K562 (cell line): Measurements from ENCODE around the gene ALG14. TPM values are rescaled to one million over a fixed set of nuclear protein-coding genes. Genes with fewer than 3 reads are reported as not detected.

Experiments
- BMI1 ChIP-seq: fragments of 150-350 bp; IDR thresholded peaks from 2 replicates; pipeline ENCODE4 v1.6.1; 2014; ENCODE audit warnings: low read length
- EGR1 ChIP-seq: fragments of 450-650 bp; conservative IDR thresholded peaks from 2 replicates; pipeline ENCODE4 v1.6.1; 2017; ENCODE audit warnings: mild to moderate bottlenecking
- ESRRA ChIP-seq: fragments of 450-650 bp; IDR thresholded peaks from 2 replicates; pipeline ENCODE4 v1.6.1; 2014; ENCODE audit warnings: low read depth, mild to moderate bottlenecking, moderate library complexity, borderline replicate concordance
- SIN3B ChIP-seq: fragments of 450-650 bp; IDR thresholded peaks from 2 replicates; pipeline ENCODE4 v1.6.1; 2017; ENCODE audit warnings: low read depth, mild to moderate bottlenecking, moderate library complexity
- STAT5A ChIP-seq: IDR thresholded peaks from 2 replicates; pipeline ENCODE4 v1.6.1; 2012; ENCODE audit warnings: low read length, inconsistent platforms, borderline replicate concordance
- TRIM24 ChIP-seq, 2 experiments: fragments of 450-650 bp; IDR thresholded peaks; 2 replicates each; pipeline ENCODE4 v1.6.1; 2016
- ZNF217 ChIP-seq: sonication (generic); formaldehyde crosslinking; IDR thresholded peaks from 2 replicates; pipeline ENCODE4 v1.8.0; 2022; ENCODE audit warnings: mild to moderate bottlenecking, missing genetic modification reagents
- ZNF431 ChIP-seq: sonication (generic); formaldehyde crosslinking; IDR thresholded peaks from 2 replicates; pipeline ENCODE4 v1.8.0; 2022; ENCODE audit warnings: mild to moderate bottlenecking, missing genetic modification reagents
- polyA plus RNA-seq, 8 experiments: library from polyadenylated mRNA; depleted of rRNA in 4 of 8; stranded (reverse) in 5 of 8; unstranded in 3 of 8; fragments of >200 nt; fragmentation: Nextera tagmentation in 2 of 8; fragmentation: Illumina TruSeq in 1 of 8; extraction: Ambion mirVana in 2 of 8; extraction: Trizol in 1 of 8; gene quantifications; 2 replicates each; pipeline versions ENCODE4 v1.2.1 to v1.2.3, GENCODE V29; 2011 to 2014; ENCODE audit warnings: inconsistent platforms in 1 of 8, missing spikeins in 1 of 8
- total RNA-seq, 7 experiments: library from RNA; depleted of rRNA in 6 of 7; stranded (reverse); fragments of >200 nt in 6 of 7; fragmentation: Illumina TruSeq in 2 of 7; extraction: Trizol in 2 of 7; gene quantifications; 2 replicates each; pipeline versions ENCODE4 v1.2.1 to v1.2.3, GENCODE V29; 2011 to 2021; ENCODE audit warnings: low replicate concordance in 1 of 7
- TF ChIP-seq, protein P1 (sequence below): fragments of 450-650 bp; conservative IDR thresholded peaks from 2 replicates; pipeline ENCODE4 v1.6.1; 2016; ENCODE audit warnings: missing genetic modification characterization, low read depth, mild to moderate bottlenecking, control low read depth, missing compliant biosample characterization
- TF ChIP-seq, protein P2 (sequence below): fragments of 450-650 bp; formaldehyde crosslinking; IDR thresholded peaks from 2 replicates; pipeline ENCODE4 v1.4.0; 2022; ENCODE audit warnings: missing genetic modification characterization
- TF ChIP-seq, protein P3 (sequence below): fragments of 450-650 bp; IDR thresholded peaks from 2 replicates; pipeline ENCODE4 v1.6.1; 2016; ENCODE audit warnings: low read depth
- TF ChIP-seq, protein P4 (sequence below): IDR thresholded peaks from 3 replicates; pipeline ENCODE4 v1.6.1; 2011; ENCODE audit warnings: borderline replicate concordance, mild to moderate bottlenecking, moderate library complexity; ENCODE audit not compliant: insufficient read length; ENCODE audit errors: extremely low read depth

Gene ALG14
- total and polyA plus RNA-seq, 9 of the 15 experiments (the other 6 are each of a cell fraction or from before 2014, with no cell fraction given): 2.8 to 16.2 (median 4.9) TPM

DNA sequence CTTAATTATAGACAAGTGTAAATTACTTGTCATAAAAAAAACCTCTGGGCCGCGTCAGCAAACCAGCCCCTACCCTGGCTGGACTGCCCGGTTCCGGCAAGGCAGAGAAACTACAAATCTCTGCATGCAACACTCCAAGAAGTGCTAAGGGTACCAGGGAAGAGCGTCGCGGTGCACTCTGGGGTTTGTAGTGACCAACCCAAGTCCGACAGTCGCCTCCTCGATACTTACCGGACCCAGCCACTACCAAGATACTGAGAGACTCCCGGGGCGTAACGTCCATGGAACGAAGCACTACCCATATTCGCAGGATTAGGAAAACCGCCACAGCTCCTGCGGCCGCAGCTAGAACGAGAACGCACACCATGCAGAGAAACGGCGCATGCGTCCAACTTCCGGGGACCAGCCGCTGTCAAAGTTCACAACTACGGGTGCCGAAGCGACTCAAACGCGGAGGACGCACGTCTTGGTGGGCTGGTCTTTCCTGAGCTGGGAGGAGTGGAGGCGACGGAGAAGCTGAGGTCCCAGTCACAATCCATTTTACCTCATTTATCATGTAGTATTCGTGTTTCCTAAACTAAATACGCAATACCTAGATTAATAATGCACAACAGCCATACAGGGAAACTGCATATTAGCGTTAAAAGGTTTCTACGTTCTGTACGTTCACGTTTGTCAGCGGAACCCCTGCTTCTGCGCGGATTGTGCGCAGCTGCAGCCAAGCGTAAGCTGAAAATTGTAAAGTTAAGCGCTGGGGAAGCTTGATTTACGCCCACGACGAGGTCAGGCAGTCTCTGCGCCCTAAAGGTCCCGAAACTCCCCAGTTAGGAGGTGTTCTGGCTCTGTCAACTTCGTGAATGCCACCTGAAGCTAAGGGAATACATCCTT is at the start of gene ALG14 (continued):
- TF ChIP-seq, protein P1, sequence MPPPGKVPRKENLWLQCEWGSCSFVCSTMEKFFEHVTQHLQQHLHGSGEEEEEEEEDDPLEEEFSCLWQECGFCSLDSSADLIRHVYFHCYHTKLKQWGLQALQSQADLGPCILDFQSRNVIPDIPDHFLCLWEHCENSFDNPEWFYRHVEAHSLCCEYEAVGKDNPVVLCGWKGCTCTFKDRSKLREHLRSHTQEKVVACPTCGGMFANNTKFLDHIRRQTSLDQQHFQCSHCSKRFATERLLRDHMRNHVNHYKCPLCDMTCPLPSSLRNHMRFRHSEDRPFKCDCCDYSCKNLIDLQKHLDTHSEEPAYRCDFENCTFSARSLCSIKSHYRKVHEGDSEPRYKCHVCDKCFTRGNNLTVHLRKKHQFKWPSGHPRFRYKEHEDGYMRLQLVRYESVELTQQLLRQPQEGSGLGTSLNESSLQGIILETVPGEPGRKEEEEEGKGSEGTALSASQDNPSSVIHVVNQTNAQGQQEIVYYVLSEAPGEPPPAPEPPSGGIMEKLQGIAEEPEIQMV: no peak
- TF ChIP-seq ZNF431 (CRISPR knock-in tag): no peak
- TF ChIP-seq SIN3B: peak; percentile 23; the same call in 1 of the 2 replicates
- no peak for TF ChIP-seq STAT5A
- TF ChIP-seq EGR1: peak; percentile 53
- no peak for TF ChIP-seq BMI1
- TF ChIP-seq TRIM24 (IDR thresholded peaks at IDR 0.05): peak in 1 of 2 experiments; percentile 82; a peak in 2 of 4 replicates
- TF ChIP-seq, protein P2, sequence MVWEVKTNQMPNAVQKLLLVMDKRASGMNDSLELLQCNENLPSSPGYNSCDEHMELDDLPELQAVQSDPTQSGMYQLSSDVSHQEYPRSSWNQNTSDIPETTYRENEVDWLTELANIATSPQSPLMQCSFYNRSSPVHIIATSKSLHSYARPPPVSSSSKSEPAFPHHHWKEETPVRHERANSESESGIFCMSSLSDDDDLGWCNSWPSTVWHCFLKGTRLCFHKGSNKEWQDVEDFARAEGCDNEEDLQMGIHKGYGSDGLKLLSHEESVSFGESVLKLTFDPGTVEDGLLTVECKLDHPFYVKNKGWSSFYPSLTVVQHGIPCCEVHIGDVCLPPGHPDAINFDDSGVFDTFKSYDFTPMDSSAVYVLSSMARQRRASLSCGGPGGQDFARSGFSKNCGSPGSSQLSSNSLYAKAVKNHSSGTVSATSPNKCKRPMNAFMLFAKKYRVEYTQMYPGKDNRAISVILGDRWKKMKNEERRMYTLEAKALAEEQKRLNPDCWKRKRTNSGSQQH: peak; percentile 77; the same call in 1 of the 2 replicates
- TF ChIP-seq ZNF217: no peak
- TF ChIP-seq, protein P3, sequence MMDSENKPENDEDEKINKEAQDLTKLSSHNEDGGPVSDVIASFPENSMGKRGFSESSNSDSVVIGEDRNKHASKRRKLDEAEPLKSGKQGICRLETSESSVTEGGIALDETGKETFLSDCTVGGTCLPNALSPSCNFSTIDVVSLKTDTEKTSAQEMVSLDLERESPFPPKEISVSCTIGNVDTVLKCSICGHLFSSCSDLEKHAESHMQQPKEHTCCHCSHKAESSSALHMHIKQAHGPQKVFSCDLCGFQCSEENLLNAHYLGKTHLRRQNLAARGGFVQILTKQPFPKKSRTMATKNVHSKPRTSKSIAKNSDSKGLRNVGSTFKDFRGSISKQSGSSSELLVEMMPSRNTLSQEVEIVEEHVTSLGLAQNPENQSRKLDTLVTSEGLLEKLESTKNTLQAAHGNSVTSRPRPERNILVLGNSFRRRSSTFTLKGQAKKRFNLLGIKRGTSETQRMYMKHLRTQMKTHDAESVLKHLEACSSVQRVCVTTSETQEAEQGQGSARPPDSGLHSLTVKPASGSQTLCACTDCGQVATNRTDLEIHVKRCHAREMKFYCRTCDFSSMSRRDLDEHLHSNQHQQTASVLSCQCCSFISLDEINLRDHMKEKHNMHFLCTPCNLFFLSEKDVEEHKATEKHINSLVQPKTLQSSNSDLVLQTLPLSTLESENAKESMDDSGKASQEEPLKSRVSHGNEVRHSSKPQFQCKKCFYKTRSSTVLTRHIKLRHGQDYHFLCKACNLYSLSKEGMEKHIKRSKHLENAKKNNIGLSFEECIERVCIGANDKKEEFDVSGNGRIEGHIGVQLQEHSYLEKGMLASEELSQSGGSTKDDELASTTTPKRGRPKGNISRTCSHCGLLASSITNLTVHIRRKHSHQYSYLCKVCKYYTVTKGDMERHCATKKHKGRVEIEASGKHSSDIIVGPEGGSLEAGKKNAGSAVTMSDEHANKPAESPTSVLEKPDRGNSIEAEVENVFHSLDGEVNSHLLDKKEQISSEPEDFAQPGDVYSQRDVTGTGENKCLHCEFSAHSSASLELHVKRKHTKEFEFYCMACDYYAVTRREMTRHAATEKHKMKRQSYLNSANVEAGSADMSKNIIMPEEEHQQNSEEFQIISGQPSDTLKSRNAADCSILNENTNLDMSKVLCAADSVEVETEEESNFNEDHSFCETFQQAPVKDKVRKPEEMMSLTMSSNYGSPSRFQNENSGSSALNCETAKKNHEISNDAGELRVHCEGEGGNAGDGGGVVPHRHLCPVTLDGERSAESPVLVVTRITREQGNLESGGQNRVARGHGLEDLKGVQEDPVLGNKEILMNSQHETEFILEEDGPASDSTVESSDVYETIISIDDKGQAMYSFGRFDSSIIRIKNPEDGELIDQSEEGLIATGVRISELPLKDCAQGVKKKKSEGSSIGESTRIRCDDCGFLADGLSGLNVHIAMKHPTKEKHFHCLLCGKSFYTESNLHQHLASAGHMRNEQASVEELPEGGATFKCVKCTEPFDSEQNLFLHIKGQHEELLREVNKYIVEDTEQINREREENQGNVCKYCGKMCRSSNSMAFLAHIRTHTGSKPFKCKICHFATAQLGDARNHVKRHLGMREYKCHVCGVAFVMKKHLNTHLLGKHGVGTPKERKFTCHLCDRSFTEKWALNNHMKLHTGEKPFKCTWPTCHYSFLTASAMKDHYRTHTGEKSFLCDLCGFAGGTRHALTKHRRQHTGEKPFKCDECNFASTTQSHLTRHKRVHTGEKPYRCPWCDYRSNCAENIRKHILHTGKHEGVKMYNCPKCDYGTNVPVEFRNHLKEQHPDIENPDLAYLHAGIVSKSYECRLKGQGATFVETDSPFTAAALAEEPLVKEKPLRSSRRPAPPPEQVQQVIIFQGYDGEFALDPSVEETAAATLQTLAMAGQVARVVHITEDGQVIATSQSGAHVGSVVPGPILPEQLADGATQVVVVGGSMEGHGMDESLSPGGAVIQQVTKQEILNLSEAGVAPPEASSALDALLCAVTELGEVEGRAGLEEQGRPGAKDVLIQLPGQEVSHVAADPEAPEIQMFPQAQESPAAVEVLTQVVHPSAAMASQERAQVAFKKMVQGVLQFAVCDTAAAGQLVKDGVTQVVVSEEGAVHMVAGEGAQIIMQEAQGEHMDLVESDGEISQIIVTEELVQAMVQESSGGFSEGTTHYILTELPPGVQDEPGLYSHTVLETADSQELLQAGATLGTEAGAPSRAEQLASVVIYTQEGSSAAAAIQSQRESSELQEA: peak; percentile 99
- TF ChIP-seq, protein P4, sequence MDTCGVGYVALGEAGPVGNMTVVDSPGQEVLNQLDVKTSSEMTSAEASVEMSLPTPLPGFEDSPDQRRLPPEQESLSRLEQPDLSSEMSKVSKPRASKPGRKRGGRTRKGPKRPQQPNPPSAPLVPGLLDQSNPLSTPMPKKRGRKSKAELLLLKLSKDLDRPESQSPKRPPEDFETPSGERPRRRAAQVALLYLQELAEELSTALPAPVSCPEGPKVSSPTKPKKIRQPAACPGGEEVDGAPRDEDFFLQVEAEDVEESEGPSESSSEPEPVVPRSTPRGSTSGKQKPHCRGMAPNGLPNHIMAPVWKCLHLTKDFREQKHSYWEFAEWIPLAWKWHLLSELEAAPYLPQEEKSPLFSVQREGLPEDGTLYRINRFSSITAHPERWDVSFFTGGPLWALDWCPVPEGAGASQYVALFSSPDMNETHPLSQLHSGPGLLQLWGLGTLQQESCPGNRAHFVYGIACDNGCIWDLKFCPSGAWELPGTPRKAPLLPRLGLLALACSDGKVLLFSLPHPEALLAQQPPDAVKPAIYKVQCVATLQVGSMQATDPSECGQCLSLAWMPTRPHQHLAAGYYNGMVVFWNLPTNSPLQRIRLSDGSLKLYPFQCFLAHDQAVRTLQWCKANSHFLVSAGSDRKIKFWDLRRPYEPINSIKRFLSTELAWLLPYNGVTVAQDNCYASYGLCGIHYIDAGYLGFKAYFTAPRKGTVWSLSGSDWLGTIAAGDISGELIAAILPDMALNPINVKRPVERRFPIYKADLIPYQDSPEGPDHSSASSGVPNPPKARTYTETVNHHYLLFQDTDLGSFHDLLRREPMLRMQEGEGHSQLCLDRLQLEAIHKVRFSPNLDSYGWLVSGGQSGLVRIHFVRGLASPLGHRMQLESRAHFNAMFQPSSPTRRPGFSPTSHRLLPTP: no peak
- 0 out of 2 replicates have a peak, but pooled peaks have one; percentile 23 for TF ChIP-seq ESRRA
